ENCODE results near the gene PCDH9. TPM values are rescaled to one million over a fixed set of nuclear protein-coding genes. Genes with fewer than 3 reads are reported as not detected.

The PCDH9 gene
- total and polyA plus RNA-seq, 3 donors from 2014 or later: 2.3 to 4.6 (median 3.5) TPM

- Histone ChIP-seq H3K9me3 (no peaks in the 10 kb centered on the region), H3K4me1 (peaks cover 6% of the 10 kb centered on the region), H3K27ac (no peak overlapping the region), H3K27me3 (no peaks in the 10 kb centered on the region), H3K36me3 (ENCODE audit: low read depth, missing control alignments) (no peaks in the 10 kb centered on the region), H3K4me3 (no peak overlapping the region)
- WGBS, 2 donors: 86% methylated on average over 5 of the region's 5 CpGs
- intact Hi-C loops (cut with DNase I; ENCODE audit: low total_unique reads): no loop called here
- no peak for TF ChIP-seq POLR2A (IDR thresholded peaks at IDR 0.05)
- TF ChIP-seq, protein P1, sequence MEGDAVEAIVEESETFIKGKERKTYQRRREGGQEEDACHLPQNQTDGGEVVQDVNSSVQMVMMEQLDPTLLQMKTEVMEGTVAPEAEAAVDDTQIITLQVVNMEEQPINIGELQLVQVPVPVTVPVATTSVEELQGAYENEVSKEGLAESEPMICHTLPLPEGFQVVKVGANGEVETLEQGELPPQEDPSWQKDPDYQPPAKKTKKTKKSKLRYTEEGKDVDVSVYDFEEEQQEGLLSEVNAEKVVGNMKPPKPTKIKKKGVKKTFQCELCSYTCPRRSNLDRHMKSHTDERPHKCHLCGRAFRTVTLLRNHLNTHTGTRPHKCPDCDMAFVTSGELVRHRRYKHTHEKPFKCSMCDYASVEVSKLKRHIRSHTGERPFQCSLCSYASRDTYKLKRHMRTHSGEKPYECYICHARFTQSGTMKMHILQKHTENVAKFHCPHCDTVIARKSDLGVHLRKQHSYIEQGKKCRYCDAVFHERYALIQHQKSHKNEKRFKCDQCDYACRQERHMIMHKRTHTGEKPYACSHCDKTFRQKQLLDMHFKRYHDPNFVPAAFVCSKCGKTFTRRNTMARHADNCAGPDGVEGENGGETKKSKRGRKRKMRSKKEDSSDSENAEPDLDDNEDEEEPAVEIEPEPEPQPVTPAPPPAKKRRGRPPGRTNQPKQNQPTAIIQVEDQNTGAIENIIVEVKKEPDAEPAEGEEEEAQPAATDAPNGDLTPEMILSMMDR (IDR thresholded peaks at IDR 0.05): no peak
- DNase-seq: no peak
Measured at GRCh38 chr13:66567899-66568612, 662.1 kb downstream of the PCDH9 start.

- intact Hi-C loops (cut with DNase I; ENCODE audit: low total_unique reads): no loop called here
- TF ChIP-seq, protein P1 (IDR thresholded peaks at IDR 0.05): no peak
- TF ChIP-seq POLR2A (IDR thresholded peaks at IDR 0.05): no peak
- H3K27me3 ChIP-seq: no peaks in the 10 kb centered on the region
Measured at GRCh38 chr13:66565279-66565678, 664.9 kb downstream of the PCDH9 start.

DNA sequence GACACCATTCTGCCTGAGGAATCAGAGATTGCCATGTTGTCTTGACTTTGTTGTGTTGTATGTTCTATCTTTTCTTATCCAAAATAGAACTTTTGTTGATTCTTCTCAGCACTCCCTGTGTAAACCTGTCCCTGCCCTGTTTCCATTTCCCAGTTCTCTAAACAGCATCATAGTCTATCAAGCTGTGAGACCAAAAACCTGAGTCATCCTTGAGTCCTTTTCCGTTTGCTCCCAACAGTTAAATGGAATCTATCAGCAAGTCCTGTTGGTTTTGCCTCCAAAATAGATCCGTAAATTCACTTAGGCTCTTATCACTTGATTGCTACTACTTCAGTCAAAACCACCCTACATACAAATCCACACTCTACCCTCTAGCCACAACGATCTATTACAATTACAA, 667.1 kb downstream of the PCDH9 start:
- intact Hi-C loops (cut with DNase I; ENCODE audit: low total_unique reads): no loop called here
- H3K27ac ChIP-seq: no peak overlapping the region

More at GRCh38 chr13:66565279-66565678, 664.9 kb downstream of the PCDH9 start:
- Histone ChIP-seq H3K9me3 (no peaks in the 10 kb centered on the region), H3K27ac (no peak overlapping the region), H3K36me3 (ENCODE audit: low read depth, missing control alignments) (no peaks in the 10 kb centered on the region), H3K4me3 (no peak overlapping the region), H3K4me1 (peaks cover 6% of the 10 kb centered on the region)
- DNase-seq: no peak

GRCh38 chr13:66562054-66562453, 668.1 kb downstream of the PCDH9 start:
- intact Hi-C loops (cut with DNase I; ENCODE audit: low total_unique reads): no loop called here
- no peak for DNase-seq
- H3K9me3 ChIP-seq: no peaks in the 10 kb centered on the region
- H3K36me3 ChIP-seq (ENCODE audit: low read depth, missing control alignments): no peaks in the 10 kb centered on the region
- TF ChIP-seq, protein P1 (IDR thresholded peaks at IDR 0.05): no peak
- no peak for TF ChIP-seq POLR2A (IDR thresholded peaks at IDR 0.05)
- WGBS, 2 donors: 72 to 73% methylated on average over 5 of the region's 5 CpGs
- H3K27ac ChIP-seq: no peak overlapping the region
- H3K4me1 ChIP-seq: peaks cover 6% of the 10 kb centered on the region
- no peaks in the 10 kb centered on the region for H3K27me3 ChIP-seq
- peak overlapping the region in 1 of 2 donors; percentile 29 for H3K4me3 ChIP-seq

More for the DNA sequence above, 667.1 kb downstream of the PCDH9 start:
- no peak for DNase-seq
- Histone ChIP-seq H3K4me3 (no peak overlapping the region), H3K27me3 (no peaks in the 10 kb centered on the region), H3K36me3 (ENCODE audit: low read depth, missing control alignments) (no peaks in the 10 kb centered on the region), H3K4me1 (peaks cover 6% of the 10 kb centered on the region), H3K9me3 (no peaks in the 10 kb centered on the region)
- WGBS, 2 donors: 83 to 97% methylated on average over 3 of the region's 3 CpGs
- no peak for TF ChIP-seq POLR2A (IDR thresholded peaks at IDR 0.05)
- TF ChIP-seq, protein P1 (IDR thresholded peaks at IDR 0.05): no peak

- no peak overlapping the region for H3K27ac ChIP-seq
- H3K36me3 ChIP-seq (ENCODE audit: low read depth, missing control alignments): no peaks in the 10 kb centered on the region
- peak overlapping the region; percentile 4 to 29 for H3K4me3 ChIP-seq
- no peaks in the 10 kb centered on the region for H3K9me3 ChIP-seq
- no peak for DNase-seq
- 71 to 88% methylated on average over 5 to 23 of the region's 26 CpGs for WGBS, 2 donors
- no peaks in the 10 kb centered on the region for H3K27me3 ChIP-seq
- peaks cover 6% of the 10 kb centered on the region for H3K4me1 ChIP-seq
- intact Hi-C loops (cut with DNase I; ENCODE audit: low total_unique reads): no loop called here
- no peak for TF ChIP-seq POLR2A (IDR thresholded peaks at IDR 0.05)
- TF ChIP-seq, protein P1 (IDR thresholded peaks at IDR 0.05): no peak
Measured at GRCh38 chr13:66560991-66561390, 669.1 kb downstream of the PCDH9 start.
